Urothelium cell line (cell line): ENCODE measurements around the gene TNRC6A.
"Not testable (repeated sequence)": the region's sequence is repeated elsewhere in the genome, so short reads cannot be mapped to it uniquely, and the experiment has no call there.

Experiments used
- DNase-seq: peaks from one replicate; pipeline ENCODE4 v3.0.0; 2011; ENCODE audit warnings: low spot score, mixed read lengths
- FAIRE-seq: peaks from 2 replicates; lab custom pipeline; 2011; peaks lifted over from hg19 to GRCh38; lab: Jason Lieb, UNC

The TNRC6A gene

GRCh38 chr16:24723663-24724062, 5.8 kb upstream of the TNRC6A start:
- peak; percentile 12 for DNase-seq
- no peak for FAIRE-seq

- DNase-seq (no peak), FAIRE-seq (no peak)
These were observed 1.4 kb upstream of the TNRC6A start for GRCh38 chr16:24728011-24728410.

- DNase-seq (no peak), FAIRE-seq (no peak)
These were observed 584 bp upstream of the TNRC6A start for GRCh38 chr16:24728891-24729242.

GRCh38 chr16:24729951-24730815, 732 bp downstream of the TNRC6A start:
- FAIRE-seq (no peak), DNase-seq (no peak)

- DNase-seq (no peak), FAIRE-seq (no peak)
These were observed 1.5 kb downstream of the TNRC6A start for GRCh38 chr16:24730914-24731313.

GRCh38 chr16:24731722-24732419, 2.4 kb downstream of the TNRC6A start:
- no peak for DNase-seq
- FAIRE-seq = no peak

- FAIRE-seq (no peak), DNase-seq (no peak)
These were observed 4.9 kb downstream of the TNRC6A start for GRCh38 chr16:24734382-24734781.

GRCh38 chr16:24736758-24737157, 7.3 kb downstream of the TNRC6A start:
- FAIRE-seq (no peak), DNase-seq (no peak)

- DNase-seq = peak; percentile 6
- no peak for FAIRE-seq
These were observed 8.0 kb downstream of the TNRC6A start for GRCh38 chr16:24737391-24737871.

GRCh38 chr16:24737916-24738594, 8.6 kb downstream of the TNRC6A start:
- DNase-seq = no peak
- FAIRE-seq = no peak

- no peak for DNase-seq
These were observed 9.4 kb downstream of the TNRC6A start for GRCh38 chr16:24738895-24739294.

GRCh38 chr16:24741862-24742261, 12.4 kb downstream of the TNRC6A start:
- no peak for DNase-seq
- no peak for FAIRE-seq

More at GRCh38 chr16:24738895-24739294, 9.4 kb downstream of the TNRC6A start:
- no peak for FAIRE-seq

- DNase-seq, FAIRE-seq: not testable (repeated sequence)
These were observed 13.2 kb downstream of the TNRC6A start for GRCh38 chr16:24742610-24743009.

- no peak for FAIRE-seq
- no peak for DNase-seq
These were observed 15.9 kb downstream of the TNRC6A start for GRCh38 chr16:24745391-24745790.

GRCh38 chr16:24745791-24746190, 16.3 kb downstream of the TNRC6A start:
- no peak for FAIRE-seq
- no peak for DNase-seq

- DNase-seq (no peak), FAIRE-seq (no peak)
These were observed 18.0 kb downstream of the TNRC6A start for GRCh38 chr16:24747441-24747840.

- DNase-seq (peak; percentile 53), FAIRE-seq (peak; percentile 42)
These were observed 18.8 kb downstream of the TNRC6A start for GRCh38 chr16:24748242-24748641.

- no peak for DNase-seq
- FAIRE-seq = no peak
These were observed 19.9 kb downstream of the TNRC6A start for GRCh38 chr16:24749310-24749709.

- FAIRE-seq, DNase-seq: not testable (repeated sequence)
These were observed 20.4 kb downstream of the TNRC6A start for GRCh38 chr16:24749872-24750271.

- no peak for DNase-seq
- no peak for FAIRE-seq
These were observed 23.5 kb downstream of the TNRC6A start for GRCh38 chr16:24753000-24753399.

GRCh38 chr16:24753437-24753836, 24.0 kb downstream of the TNRC6A start:
- FAIRE-seq (no peak), DNase-seq (no peak)
